HepG2 (cell line): ENCODE measurements around the gene ASZ1. TPM values are rescaled to one million over a fixed set of nuclear protein-coding genes. Genes with fewer than 3 reads are reported as not detected.

Source experiments
- ARNT2 ChIP-seq: sonication (generic); formaldehyde crosslinking; IDR thresholded peaks from 2 replicates; pipeline ENCODE4 v1.8.0; 2022; ENCODE audit warnings: mild to moderate bottlenecking, low read depth, missing genetic modification reagents, moderate library complexity
- FOSL1 ChIP-seq: sonication (generic); formaldehyde crosslinking; IDR thresholded peaks from 2 replicates; pipeline ENCODE4 v1.9.0; 2021; ENCODE audit warnings: missing genetic modification reagents, borderline replicate concordance
- HDAC2 ChIP-seq: sonication (generic); formaldehyde crosslinking; IDR thresholded peaks from 2 replicates; pipeline ENCODE4 v1.4.0; 2020; ENCODE audit warnings: missing genetic modification reagents
- POLR2A ChIP-seq, 2 experiments: IDR thresholded peaks; 2 replicates each; pipeline ENCODE4 v1.6.1; 2011; ENCODE audit warnings: low read depth in 2 of 2, low read length in 2 of 2, mild to moderate bottlenecking in 1 of 2, moderate library complexity in 1 of 2; ENCODE audit not compliant: insufficient read depth in 1 of 2
- PRMT3 ChIP-seq: sonication (generic); formaldehyde crosslinking; IDR thresholded peaks from 2 replicates; pipeline ENCODE4 v1.8.1; 2022; ENCODE audit warnings: low read depth, mild to moderate bottlenecking, moderate library complexity, missing genetic modification reagents, borderline replicate concordance
- SMAD1 ChIP-seq: sonication (generic); formaldehyde crosslinking; IDR thresholded peaks from 2 replicates; pipeline ENCODE4 v1.4.0; 2020; ENCODE audit warnings: missing genetic modification reagents, low read depth, mild to moderate bottlenecking, borderline replicate concordance
- SOX13 ChIP-seq, 3 experiments: fragments of 450-650 bp in 1 of 3; sonication (generic) in 1 of 3; formaldehyde crosslinking in 1 of 3; IDR thresholded peaks in 2 of 3; conservative IDR thresholded peaks in 1 of 3; 2 replicates each; pipeline versions ENCODE4 v1.5.0 to v1.6.1; 2016 to 2020; ENCODE audit warnings: antibody characterized with exemption in 1 of 3, mild to moderate bottlenecking in 1 of 3, missing compliant biosample characterization in 1 of 3, missing genetic modification reagents in 1 of 3, moderate library complexity in 1 of 3
- ZNF569 ChIP-seq: sonication (generic); formaldehyde crosslinking; IDR thresholded peaks from 2 replicates; pipeline ENCODE4 v1.5.0; 2020; ENCODE audit warnings: mild to moderate bottlenecking, missing genetic modification reagents, moderate library complexity, borderline replicate concordance
- polyA plus RNA-seq, 8 experiments: library from polyadenylated mRNA; depleted of rRNA in 3 of 8; stranded (reverse) in 7 of 8; unstranded in 1 of 8; fragments of >200 nt; fragmentation: Illumina TruSeq in 4 of 8; extraction: Trizol in 4 of 8; gene quantifications; 2 replicates each; pipeline versions ENCODE4 v1.2.1 to v1.2.3, GENCODE V29; 2011 to 2016; ENCODE audit warnings: low read depth in 4 of 8, missing spikeins in 1 of 8, mixed read lengths in 1 of 8; ENCODE audit not compliant: insufficient read depth in 1 of 8
- total RNA-seq, 5 experiments: library from RNA; depleted of rRNA; stranded (reverse); fragments of >200 nt; fragmentation: Illumina TruSeq; extraction: Trizol; gene quantifications; 2 replicates each; pipeline ENCODE4 v1.2.3, GENCODE V29; 2016; ENCODE audit warnings: low read depth in 1 of 5
- TF ChIP-seq, protein P1 (sequence below): sonication (generic); formaldehyde crosslinking; IDR thresholded peaks from 2 replicates; pipeline ENCODE4 v1.8.0; 2022; ENCODE audit warnings: missing genetic modification reagents, mild to moderate bottlenecking, moderate library complexity, borderline replicate concordance
- TF ChIP-seq, protein P2 (sequence below): sonication (generic); formaldehyde crosslinking; IDR thresholded peaks from 2 replicates; pipeline ENCODE4 v1.4.0; 2020; ENCODE audit warnings: mild to moderate bottlenecking, missing genetic modification reagents
- TF ChIP-seq, protein P3 (sequence below): IDR thresholded peaks from 2 replicates; pipeline ENCODE4 v1.6.1; 2012; ENCODE audit warnings: low read length, improper control_type of control experiment

Gene ASZ1
- total and polyA plus RNA-seq, 2 of the 13 experiments (the other 11 are each of a cell fraction or from before 2014, with no cell fraction given), result not detected

DNA sequence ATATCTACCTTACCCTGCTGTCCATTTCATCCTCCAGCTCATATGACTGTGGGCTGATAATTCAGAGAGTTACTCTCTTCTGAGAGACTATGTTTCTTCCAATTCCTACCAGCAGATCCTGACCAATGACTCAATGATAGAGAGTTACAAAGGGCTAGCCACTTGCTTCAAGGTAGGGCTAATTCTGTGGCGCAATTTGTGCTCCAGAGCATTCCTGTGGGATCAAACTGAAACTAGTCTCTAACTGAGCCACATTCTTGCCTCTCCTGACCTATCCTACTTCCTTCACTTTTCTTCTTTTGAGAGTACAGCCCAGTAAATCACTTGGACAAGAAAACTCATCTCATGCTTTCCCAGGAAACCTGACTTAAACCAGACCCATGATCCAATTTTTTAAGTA, 17.9 kb upstream of the ASZ1 start (continued):
- TF ChIP-seq, protein P1, sequence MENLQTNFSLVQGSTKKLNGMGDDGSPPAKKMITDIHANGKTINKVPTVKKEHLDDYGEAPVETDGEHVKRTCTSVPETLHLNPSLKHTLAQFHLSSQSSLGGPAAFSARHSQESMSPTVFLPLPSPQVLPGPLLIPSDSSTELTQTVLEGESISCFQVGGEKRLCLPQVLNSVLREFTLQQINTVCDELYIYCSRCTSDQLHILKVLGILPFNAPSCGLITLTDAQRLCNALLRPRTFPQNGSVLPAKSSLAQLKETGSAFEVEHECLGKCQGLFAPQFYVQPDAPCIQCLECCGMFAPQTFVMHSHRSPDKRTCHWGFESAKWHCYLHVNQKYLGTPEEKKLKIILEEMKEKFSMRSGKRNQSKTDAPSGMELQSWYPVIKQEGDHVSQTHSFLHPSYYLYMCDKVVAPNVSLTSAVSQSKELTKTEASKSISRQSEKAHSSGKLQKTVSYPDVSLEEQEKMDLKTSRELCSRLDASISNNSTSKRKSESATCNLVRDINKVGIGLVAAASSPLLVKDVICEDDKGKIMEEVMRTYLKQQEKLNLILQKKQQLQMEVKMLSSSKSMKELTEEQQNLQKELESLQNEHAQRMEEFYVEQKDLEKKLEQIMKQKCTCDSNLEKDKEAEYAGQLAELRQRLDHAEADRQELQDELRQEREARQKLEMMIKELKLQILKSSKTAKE (CRISPR knock-in tag), result no peak
- no peak for TF ChIP-seq POLR2A (IDR thresholded peaks at IDR 0.05; ENCODE audit: insufficient read depth in 1 of 2, low read depth in 2 of 2, low read length in 2 of 2)
- TF ChIP-seq, protein P2, sequence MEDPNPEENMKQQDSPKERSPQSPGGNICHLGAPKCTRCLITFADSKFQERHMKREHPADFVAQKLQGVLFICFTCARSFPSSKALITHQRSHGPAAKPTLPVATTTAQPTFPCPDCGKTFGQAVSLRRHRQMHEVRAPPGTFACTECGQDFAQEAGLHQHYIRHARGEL (CRISPR knock-in tag), result no peak
- no peak for TF ChIP-seq FOSL1 (CRISPR knock-in tag)
- no peak for TF ChIP-seq ZNF569
- TF ChIP-seq HDAC2 (CRISPR knock-in tag), result no peak
- no peak for TF ChIP-seq SOX13 (IDR thresholded peaks at IDR 0.05)
- TF ChIP-seq SOX13 (CRISPR knock-in tag; conservative IDR thresholded peaks at IDR 0.05 in 1 of 2, IDR thresholded peaks at IDR 0.05 in 1 of 2), result no peak
- TF ChIP-seq, protein P3, sequence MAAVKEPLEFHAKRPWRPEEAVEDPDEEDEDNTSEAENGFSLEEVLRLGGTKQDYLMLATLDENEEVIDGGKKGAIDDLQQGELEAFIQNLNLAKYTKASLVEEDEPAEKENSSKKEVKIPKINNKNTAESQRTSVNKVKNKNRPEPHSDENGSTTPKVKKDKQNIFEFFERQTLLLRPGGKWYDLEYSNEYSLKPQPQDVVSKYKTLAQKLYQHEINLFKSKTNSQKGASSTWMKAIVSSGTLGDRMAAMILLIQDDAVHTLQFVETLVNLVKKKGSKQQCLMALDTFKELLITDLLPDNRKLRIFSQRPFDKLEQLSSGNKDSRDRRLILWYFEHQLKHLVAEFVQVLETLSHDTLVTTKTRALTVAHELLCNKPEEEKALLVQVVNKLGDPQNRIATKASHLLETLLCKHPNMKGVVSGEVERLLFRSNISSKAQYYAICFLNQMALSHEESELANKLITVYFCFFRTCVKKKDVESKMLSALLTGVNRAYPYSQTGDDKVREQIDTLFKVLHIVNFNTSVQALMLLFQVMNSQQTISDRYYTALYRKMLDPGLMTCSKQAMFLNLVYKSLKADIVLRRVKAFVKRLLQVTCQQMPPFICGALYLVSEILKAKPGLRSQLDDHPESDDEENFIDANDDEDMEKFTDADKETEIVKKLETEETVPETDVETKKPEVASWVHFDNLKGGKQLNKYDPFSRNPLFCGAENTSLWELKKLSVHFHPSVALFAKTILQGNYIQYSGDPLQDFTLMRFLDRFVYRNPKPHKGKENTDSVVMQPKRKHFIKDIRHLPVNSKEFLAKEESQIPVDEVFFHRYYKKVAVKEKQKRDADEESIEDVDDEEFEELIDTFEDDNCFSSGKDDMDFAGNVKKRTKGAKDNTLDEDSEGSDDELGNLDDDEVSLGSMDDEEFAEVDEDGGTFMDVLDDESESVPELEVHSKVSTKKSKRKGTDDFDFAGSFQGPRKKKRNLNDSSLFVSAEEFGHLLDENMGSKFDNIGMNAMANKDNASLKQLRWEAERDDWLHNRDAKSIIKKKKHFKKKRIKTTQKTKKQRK, result no peak
- TF ChIP-seq PRMT3 (CRISPR knock-in tag), result no peak
- TF ChIP-seq ARNT2, result no peak
- no peak for TF ChIP-seq SMAD1 (CRISPR knock-in tag)
